ENCODE results near the gene EEFSEC. TPM values are rescaled to one million over a fixed set of nuclear protein-coding genes. Genes with fewer than 3 reads are reported as not detected.

Gene EEFSEC
- polyA plus RNA-seq, 1 experiment, result 6.8 TPM

DNA sequence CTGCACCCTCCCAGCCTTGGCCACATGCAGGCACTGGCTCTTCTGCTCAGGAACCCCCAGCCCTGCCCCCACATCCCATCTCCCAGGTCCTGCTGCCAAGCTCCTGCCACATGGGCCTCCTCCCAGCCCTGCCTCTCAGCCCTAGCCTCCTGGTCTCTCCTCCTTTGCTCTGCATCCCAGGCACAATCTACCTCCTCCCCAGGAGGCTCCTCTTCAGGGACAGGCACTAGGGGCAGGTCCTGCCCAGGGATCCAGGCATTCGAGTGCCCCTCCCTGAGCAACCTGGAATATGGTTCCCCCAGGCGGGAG, 301.0 kb downstream of the EEFSEC start:
- peaks cover 53% of the 10 kb centered on the region for H3K27me3 ChIP-seq (ENCODE audit: control insufficient read depth, insufficient read depth, low read length)
- TF ChIP-seq, protein P1, sequence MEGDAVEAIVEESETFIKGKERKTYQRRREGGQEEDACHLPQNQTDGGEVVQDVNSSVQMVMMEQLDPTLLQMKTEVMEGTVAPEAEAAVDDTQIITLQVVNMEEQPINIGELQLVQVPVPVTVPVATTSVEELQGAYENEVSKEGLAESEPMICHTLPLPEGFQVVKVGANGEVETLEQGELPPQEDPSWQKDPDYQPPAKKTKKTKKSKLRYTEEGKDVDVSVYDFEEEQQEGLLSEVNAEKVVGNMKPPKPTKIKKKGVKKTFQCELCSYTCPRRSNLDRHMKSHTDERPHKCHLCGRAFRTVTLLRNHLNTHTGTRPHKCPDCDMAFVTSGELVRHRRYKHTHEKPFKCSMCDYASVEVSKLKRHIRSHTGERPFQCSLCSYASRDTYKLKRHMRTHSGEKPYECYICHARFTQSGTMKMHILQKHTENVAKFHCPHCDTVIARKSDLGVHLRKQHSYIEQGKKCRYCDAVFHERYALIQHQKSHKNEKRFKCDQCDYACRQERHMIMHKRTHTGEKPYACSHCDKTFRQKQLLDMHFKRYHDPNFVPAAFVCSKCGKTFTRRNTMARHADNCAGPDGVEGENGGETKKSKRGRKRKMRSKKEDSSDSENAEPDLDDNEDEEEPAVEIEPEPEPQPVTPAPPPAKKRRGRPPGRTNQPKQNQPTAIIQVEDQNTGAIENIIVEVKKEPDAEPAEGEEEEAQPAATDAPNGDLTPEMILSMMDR (IDR thresholded peaks at IDR 0.05; ENCODE audit: low read depth, low read length), result no peak
- ChIA-PET POLR2A (no interaction called here), CTCF (no interaction called here)
- no peak for DNase-seq (ENCODE audit: low read depth, low spot score)
- H3K9me3 ChIP-seq (ENCODE audit: control insufficient read depth, insufficient read depth, low read length), result no peaks in the 10 kb centered on the region; the same call in 1 of the 2 replicates
- H3K27ac ChIP-seq (ENCODE audit: low read depth, low read length), result no peak overlapping the region
- H3K4me3 ChIP-seq (ENCODE audit: low read depth, low read length), result no peak overlapping the region

GRCh38 chr3:128455116-128455515, 301.8 kb downstream of the EEFSEC start:
- no peak for DNase-seq (ENCODE audit: low read depth, low spot score)
- Histone ChIP-seq H3K9me3 (ENCODE audit: control insufficient read depth, insufficient read depth, low read length) (no peaks in the 10 kb centered on the region; the same call in 1 of the 2 replicates), H3K27me3 (ENCODE audit: control insufficient read depth, insufficient read depth, low read length) (peaks cover 58% of the 10 kb centered on the region), H3K4me3 (ENCODE audit: low read depth, low read length) (no peak overlapping the region), H3K27ac (ENCODE audit: low read depth, low read length) (no peak overlapping the region)
- POLR2A ChIA-PET, result no interaction called here
- CTCF ChIA-PET, result no interaction called here
- TF ChIP-seq, protein P1 (IDR thresholded peaks at IDR 0.05; ENCODE audit: low read depth, low read length), result no peak

- Histone ChIP-seq H3K9me3 (ENCODE audit: control insufficient read depth, insufficient read depth, low read length) (no peaks in the 10 kb centered on the region; the same call in 1 of the 2 replicates), H3K27ac (ENCODE audit: low read depth, low read length) (no peak overlapping the region), H3K4me3 (ENCODE audit: low read depth, low read length) (no peak overlapping the region), H3K27me3 (ENCODE audit: control insufficient read depth, insufficient read depth, low read length) (peaks cover 58% of the 10 kb centered on the region)
- DNase-seq (ENCODE audit: low read depth, low spot score), result no peak
- CTCF ChIA-PET, result no interaction called here
- TF ChIP-seq, protein P1 (IDR thresholded peaks at IDR 0.05; ENCODE audit: low read depth, low read length), result no peak
- POLR2A ChIA-PET, result no interaction called here
These were observed 302.8 kb downstream of the EEFSEC start for GRCh38 chr3:128455786-128456748.

DNA sequence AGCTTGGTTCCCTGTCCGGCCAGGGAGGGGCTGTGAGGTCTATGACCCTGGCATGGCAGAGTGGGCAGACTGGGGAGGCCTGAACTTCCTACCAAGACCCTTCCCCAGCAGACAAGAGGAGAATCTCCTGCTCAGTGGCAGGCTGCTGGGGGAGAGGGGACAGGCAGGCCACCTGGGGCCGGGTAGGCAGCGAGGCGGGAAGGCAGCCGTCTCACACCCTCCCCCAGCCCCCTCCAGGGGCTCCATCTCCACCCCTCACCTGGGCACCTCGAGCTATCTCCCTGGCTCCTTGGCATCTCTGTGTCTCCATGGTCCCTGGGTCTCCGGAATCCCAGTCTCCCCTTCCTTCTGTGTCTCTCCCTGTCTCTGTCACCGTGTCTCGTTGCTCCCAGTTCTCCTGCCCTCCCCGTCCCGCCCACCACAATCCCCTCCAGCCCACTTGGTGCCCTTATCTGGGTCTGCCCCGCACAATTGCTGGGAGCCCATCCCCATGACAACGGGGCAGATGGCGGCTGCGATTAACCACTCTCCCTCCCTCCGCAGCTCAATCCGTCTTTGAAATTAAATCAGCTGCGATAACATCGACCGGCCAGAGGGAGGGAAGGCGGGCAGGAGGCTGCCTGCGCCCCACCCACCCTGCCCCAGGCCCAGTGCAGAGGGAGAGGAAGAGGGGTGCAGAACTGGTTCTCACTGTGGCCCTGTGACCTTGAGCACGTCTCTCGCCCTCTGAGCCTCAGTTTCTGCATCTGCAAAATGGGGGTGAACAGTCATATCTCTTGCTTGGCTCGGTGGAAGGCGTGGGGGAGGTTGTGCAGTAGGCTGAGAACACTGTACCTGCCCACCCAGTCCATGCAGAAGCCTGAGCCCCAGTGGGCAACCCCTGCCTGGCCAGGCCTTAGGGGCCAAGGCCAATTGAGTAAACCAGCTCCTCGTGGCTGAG, 303.8 kb downstream of the EEFSEC start:
- no peak for DNase-seq (ENCODE audit: low read depth, low spot score)
- TF ChIP-seq, protein P1 (IDR thresholded peaks at IDR 0.05; ENCODE audit: low read depth, low read length), result no peak
- Histone ChIP-seq H3K27me3 (ENCODE audit: control insufficient read depth, insufficient read depth, low read length) (peaks cover 57% of the 10 kb centered on the region), H3K27ac (ENCODE audit: low read depth, low read length) (no peak overlapping the region), H3K4me3 (ENCODE audit: low read depth, low read length) (no peak overlapping the region), H3K9me3 (ENCODE audit: control insufficient read depth, insufficient read depth, low read length) (no peaks in the 10 kb centered on the region; the same call in 1 of the 2 replicates)
- POLR2A ChIA-PET, result no interaction called here
- CTCF ChIA-PET, result interaction anchor here (0.5 kb wide), 1 partner anchor 40 kb away, joined by 3 read pairs; no protein-coding TSS in a partner anchor

Measured in AG04450 (cell line).